ENCODE results near the gene NLRP5.
"Not testable (repeated sequence)": the region's sequence is repeated elsewhere in the genome, so short reads cannot be mapped to it uniquely, and the experiment has no call there.

Gene NLRP5

DNA sequence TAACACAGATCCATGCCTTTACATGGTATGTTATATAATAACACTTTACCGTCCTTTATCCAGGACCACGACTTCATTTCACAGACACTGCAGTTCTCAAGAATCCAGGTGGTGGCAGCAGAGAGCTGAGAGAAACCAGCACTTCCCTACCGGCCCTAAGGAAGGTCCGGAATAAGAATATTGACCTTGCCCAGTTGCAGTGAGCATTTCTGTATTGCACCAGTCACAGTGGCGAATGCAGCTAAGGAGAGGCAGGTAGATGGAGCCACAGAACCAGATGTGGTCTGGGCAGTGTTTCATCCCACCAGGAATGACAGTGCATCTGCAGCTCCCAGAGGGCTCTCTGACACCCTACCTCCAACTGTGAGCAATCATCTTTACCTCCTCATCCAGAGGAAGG, 89.9 kb downstream of the NLRP5 start:
- DNase-seq (ENCODE audit: low spot score): peak; percentile 56

DNA sequence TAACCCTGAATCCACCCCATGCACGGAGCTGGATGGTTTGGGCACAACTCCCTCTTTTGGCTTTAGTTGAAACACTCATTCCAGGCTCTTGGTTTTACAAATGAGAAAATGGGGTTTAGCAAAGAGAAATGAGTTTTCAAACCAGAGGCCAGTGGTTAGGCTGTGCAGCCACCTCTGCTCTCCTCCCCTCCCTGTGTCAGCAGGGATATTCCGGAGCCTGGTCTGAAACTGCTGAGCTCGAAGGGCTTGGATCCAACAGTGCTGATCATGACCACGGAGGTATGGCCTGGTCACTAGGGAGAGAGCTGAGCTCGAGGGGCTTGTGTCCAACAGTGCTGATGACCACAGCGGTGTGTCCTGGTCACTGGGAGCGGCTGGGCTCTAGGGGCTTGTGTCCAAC, 93.0 kb downstream of the NLRP5 start:
- DNase-seq (ENCODE audit: low spot score): no peak

DNA sequence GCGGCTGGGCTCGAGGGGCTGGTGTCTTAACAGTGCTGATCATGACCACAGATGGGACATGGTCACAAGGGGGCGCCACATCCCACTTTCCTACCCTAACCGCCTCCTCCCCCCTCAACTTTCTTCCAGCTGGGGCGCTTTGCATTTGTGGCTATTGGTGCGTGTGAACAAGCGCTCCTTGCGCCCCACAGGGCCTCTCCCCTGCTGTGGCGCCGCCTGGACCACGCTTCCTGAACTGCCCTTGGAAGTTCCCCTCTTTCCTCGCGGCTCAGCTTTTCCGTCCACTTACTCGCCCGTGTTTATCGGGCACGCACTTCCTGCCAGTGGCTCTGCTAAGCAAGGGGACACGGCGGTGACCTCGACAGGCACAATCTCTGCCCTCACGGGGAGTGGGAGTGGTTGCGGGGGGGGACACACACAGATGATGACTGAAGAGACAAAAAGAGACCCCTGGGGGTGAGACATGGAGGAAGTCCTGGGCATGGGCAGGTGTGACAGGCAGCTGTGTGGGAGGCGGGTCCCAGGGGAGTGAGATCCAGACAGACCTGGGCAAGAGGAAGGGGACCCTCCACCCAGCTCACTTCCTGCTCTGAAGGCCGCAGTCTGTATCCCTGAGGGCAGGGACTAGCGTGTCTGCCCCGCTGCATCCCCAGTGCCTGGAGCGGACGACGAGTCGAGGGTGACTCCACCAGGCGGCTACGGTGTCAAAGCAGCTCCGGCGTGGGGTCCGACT, 94.3 kb downstream of the NLRP5 start:
- peak; percentile 62 for DNase-seq (ENCODE audit: low spot score)

DNA sequence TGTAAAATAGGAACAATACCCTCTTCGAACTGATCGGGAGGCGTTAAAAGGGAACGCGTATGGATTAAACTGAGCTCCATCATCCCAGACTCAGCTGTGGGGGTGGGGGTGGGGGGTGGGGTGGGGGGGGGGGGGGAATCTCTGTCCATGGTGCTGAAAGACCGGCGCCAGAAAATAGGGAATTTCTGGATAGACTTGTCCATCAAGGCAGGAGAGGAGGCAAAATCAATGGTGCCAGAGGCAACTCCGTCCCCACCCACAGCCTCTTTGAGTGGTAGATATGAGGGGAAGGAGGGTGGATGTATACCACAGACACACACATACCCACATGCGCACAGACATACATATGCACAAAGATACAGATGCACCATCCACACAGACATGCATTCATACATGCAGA, 97.1 kb downstream of the NLRP5 start:
- no peak for DNase-seq (ENCODE audit: low spot score)

- no peak for DNase-seq (ENCODE audit: low spot score)
Measured at GRCh38 chr19:56084835-56085536, 98.4 kb downstream of the NLRP5 start.

GRCh38 chr19:56085571-56086275, 99.1 kb downstream of the NLRP5 start:
- no peak for DNase-seq (ENCODE audit: low spot score)

DNA sequence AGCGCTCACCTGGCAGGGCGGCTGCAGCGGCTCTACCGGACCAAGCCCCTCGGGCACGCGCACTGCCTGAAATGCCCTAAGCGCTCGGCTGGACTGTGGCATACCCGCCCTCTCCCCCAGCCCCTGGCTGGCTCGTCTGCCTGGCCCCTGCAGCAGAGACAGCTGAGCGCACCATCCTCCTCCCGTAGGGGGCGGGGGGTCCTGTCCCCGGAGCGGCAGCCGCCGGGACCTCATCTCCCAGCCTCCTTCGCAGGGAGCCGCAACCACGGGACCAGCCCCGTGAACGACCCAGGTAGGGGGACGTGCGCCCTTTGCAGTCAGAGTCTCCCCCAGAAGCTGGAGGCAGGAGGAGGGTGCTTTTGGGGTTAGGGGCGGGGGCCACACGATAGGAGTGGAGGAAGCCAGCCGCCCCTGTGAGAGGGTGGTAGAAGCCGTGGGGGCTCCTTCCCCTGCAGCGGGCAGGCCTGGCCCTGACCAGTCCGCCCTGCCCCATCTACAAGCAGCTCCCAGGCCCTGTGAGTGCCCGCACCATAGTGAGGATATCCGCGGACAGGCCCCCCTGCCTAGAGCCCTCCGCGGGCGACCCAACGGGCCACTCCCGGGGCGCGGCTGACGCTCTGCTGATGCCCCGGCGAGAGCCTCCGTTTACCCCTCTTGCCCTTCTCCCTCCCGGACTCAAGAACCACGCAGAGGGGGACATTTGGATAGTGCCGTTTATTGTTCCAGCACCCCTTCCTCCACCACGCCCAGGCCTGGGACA, 100.3 kb downstream of the NLRP5 start:
- DNase-seq (ENCODE audit: low spot score): no peak

- DNase-seq (ENCODE audit: low spot score): no peak
Measured at GRCh38 chr19:56087647-56088496, 101.3 kb downstream of the NLRP5 start.

DNA sequence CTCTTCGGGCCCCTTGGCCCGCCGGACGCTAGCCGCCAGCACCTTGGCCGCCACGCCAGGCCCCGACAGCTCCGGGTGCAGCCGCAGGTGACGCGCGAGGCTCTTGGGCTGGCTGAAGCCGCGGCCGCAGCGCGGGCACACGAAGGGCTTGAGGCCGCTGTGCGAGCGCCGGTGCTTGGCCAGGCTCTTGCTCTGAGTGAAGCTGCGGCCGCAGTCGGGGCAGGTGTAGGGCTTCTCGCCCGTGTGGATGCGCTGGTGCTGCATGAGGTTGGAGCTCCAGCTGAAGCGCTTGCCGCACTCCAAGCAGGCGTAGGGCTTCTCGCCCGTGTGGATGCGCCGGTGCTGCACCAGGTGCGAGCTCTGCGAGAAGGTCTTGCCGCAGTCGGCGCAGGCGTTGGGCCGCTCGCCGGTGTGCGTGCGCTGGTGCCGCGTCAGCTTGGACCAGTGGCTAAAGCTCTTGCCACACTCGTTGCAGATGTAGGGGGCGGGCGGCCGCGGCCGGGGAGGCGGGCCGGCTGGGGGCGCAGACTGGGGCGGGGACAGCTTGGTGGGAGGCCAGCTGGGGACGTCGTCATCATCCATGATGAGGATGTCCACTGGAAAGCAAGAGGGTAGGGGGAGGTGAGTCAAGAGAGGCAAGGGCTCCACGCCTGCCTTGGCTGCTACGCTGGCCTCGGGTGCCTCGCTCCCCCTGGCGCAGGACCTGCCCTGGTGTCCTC, 102.1 kb downstream of the NLRP5 start:
- DNase-seq (ENCODE audit: low spot score): no peak

GRCh38 chr19:56089344-56089743, 102.8 kb downstream of the NLRP5 start:
- no peak for DNase-seq (ENCODE audit: low spot score)

DNA sequence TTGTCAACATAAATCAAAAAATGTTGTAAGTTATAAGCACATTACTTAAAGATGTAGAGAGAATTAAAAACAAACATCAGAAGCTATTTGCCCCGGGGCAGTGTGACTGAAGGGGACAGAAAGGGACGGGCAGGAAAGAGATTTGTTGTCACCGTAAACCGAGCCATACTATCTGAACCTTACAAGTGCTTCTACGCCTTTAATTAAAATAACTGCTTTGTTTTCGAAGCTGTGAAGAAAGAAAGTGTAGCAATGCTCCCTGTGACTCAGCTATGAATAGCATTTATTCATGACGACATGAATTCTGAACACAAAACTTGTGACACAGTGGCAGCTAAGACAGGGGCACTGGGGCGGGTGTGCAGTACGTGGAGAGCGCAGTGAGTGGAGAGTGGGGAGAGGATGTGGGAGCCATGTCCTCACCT, 104.5 kb downstream of the NLRP5 start:
- DNase-seq (ENCODE audit: low spot score): no peak

GRCh38 chr19:56091751-56092546, 105.4 kb downstream of the NLRP5 start:
- no peak for DNase-seq (ENCODE audit: low spot score)

DNA sequence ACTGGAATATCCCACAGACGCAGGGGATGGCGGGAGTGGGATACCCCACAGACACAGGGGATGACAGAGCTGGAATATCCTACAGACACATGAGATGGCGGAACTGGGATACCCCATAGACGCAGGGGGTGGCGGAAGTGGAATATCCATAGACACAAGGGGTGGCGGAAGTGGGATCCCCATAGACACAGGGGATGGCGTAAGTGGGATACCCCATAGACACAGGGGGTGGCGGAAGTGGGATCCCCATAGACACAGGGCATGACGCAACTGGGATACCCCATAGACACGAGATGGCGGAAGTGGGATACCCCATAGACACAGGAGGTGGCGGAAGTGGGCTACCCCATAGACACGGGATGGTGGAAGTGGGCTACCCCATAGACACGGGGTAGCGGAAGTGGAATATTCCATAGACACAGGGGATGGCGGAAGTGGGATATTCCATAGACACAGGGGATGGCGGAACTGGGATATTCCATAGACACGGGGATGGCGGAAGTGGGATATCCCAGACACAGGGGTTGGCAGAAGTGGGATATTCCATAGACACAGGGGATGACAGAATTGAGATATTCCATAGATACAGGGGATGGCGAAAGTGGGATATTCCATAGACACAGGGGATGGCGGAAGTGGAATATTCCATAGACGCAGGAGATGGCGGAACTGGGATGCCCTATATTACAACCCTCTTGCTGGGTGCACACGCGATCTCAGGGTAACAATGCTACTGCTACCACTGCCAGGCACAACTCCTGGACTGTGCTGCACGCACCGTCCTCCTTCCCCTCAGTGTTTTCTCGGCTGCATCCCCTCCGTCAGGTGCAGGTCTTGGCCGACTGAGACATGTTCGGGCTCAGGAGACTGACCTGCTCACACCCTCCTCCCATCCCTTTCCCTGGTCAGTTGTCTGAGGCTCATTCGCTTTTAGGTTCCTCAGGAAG, 106.4 kb downstream of the NLRP5 start:
- no peak for DNase-seq (ENCODE audit: low spot score)

DNA sequence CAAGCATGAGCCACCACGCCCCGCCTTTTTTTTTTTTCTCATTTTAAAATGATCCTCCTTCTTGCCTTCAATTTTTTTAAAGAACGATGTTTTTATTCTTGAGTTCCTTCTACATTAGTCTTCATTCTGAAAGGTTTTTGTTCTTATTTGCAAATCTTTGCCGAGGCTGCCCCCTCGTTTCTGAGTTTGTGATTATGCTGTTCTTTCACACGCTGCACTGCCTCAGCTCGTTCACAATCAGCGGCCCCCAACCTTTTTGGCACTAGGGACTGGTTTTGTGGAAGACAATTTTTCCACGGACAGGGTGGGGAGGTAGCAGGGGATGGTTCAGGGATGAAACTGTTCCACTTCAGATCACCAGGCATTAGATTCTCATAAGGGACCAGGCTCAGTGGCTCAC, 107.9 kb downstream of the NLRP5 start:
- DNase-seq (ENCODE audit: low spot score): no peak

GRCh38 chr19:56096665-56097064, 110.1 kb downstream of the NLRP5 start:
- DNase-seq (ENCODE audit: low spot score): no peak

GRCh38 chr19:56097306-56097705, 110.7 kb downstream of the NLRP5 start:
- no peak for DNase-seq (ENCODE audit: low spot score)

DNA sequence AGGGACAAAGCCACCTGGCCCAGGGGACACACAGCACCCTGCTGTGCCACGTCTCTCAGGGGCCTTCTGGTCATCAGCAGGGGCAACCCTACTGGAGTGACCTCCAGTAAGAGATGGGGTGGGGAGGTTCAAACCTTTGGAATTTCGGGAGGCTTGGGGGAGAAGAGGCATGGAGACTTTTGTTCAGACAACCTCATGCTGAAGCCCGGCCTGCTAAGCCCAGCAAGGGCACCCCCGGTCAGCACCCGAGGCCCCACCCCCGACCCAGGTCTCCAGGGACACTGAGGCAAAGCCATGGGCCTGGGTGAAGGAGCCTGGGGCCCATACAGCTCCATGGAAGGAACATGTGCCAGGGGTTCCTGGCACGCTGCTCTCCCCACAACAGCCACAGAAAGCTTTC, 111.2 kb downstream of the NLRP5 start:
- no peak for DNase-seq (ENCODE audit: low spot score)

GRCh38 chr19:56098237-56098636, 111.7 kb downstream of the NLRP5 start:
- DNase-seq (ENCODE audit: low spot score): not testable (repeated sequence)
